GM18951 (cell line): Measurements from ENCODE around the gene COL4A3.

Experiments
- POLR2A ChIP-seq: IDR thresholded peaks from 4 replicates; pipeline ENCODE4 v1.6.1; 2011; ENCODE audit warnings: mild to moderate bottlenecking; ENCODE audit not compliant: insufficient read length, insufficient read depth; ENCODE audit errors: extremely low read depth
- in situ Hi-C: fragments of 300-500 bp; cut with MboI; formaldehyde crosslinking; loops from one replicate; pipeline ENCODE4 v1.12.0; 2022; ENCODE audit warnings: low sequenced_read_pairs, mixed read lengths, inconsistent platforms; ENCODE audit not compliant: unreplicated experiment

Gene COL4A3

GRCh38 chr2:227293531-227293930, 129.1 kb downstream of the COL4A3 start:
- no peak for TF ChIP-seq POLR2A
- in situ Hi-C loops: loop anchor here (10.0 kb wide), 1 partner anchor 1529 kb away; no protein-coding TSS in a partner anchor

GRCh38 chr2:227295806-227296205, 131.4 kb downstream of the COL4A3 start:
- in situ Hi-C loops: loop anchor here (10.0 kb wide), 1 partner anchor 1531 kb away; no protein-coding TSS in a partner anchor
- TF ChIP-seq POLR2A: no peak

- in situ Hi-C loops: loop anchor here (10.0 kb wide), 1 partner anchor 1532 kb away; no protein-coding TSS in a partner anchor
- TF ChIP-seq POLR2A: no peak
Measured at GRCh38 chr2:227296671-227297405, 132.4 kb downstream of the COL4A3 start.

DNA sequence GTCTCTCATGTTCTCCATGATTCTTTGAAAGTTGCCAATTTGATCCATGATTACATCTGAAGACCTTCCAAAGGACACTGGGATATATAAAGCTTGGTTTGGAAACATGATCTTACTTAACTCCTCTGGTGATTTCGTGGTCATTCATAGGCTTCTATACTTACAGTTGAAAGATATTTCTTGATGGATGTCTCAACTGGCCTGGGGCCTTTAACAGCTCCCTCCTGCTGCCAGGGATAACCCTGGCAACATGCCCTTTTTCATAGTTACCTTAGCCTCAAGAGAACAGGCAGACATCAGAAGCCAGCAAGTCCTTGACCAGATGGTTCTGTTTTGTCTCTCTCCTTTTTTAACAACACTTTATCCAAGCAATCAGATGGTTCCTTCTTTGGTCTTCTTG, 137.1 kb downstream of the COL4A3 start:
- in situ Hi-C loops: no loop called here
- no peak for TF ChIP-seq POLR2A

GRCh38 chr2:227308784-227309183, 144.4 kb downstream of the COL4A3 start:
- in situ Hi-C loops: no loop called here
- TF ChIP-seq POLR2A: no peak

- in situ Hi-C loops: no loop called here
- no peak for TF ChIP-seq POLR2A
Measured at GRCh38 chr2:227310756-227311110, 146.3 kb downstream of the COL4A3 start.

- in situ Hi-C loops: no loop called here
- no peak for TF ChIP-seq POLR2A
Measured at GRCh38 chr2:227311861-227312506, 147.6 kb downstream of the COL4A3 start.

- in situ Hi-C loops: no loop called here
- no peak for TF ChIP-seq POLR2A
Measured at GRCh38 chr2:227312579-227312978, 148.2 kb downstream of the COL4A3 start.

GRCh38 chr2:227313310-227313709, 148.9 kb downstream of the COL4A3 start:
- no peak for TF ChIP-seq POLR2A
- in situ Hi-C loops: no loop called here

- no peak for TF ChIP-seq POLR2A
- in situ Hi-C loops: no loop called here
Measured at GRCh38 chr2:227317834-227318233, 153.4 kb downstream of the COL4A3 start.

DNA sequence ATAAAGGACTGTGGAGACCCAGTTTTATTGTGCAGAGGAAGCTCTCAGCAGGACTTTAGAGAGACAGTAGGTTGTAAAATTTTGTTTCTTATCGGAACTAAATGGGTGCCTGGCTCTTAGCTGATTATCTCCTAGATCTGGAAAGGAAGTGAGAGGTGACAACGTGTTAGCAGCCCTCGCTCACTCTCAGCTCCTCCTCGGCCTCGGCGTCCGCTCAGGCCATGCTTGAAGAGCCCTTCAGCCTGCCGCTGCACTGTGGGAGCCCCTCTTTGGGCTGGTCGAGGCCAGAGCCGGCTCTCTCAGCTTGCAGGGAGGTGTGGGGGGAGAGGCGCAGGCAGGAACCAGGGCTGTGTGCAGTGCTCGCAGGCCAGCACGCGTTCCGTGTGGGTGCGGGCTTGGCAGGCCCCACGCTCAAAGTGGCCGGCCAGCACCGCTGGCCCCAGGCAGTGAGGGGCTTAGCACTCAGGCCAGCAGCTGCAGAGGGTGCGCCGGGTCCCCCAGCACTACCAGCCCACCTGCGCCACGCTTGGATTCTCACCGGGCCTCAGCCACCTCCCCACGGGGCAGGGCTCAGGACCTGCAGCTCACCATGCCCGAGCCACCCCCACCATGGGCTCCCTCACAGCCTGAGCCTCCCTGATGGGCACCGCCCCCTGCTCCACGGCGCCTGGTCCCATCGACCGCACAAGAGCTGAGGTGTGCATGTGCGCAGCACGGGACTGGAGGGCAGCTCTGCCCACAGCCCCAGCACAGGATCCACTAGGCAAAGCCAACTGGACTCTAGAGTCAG, 156.1 kb downstream of the COL4A3 start:
- in situ Hi-C loops: no loop called here
- no peak for TF ChIP-seq POLR2A

DNA sequence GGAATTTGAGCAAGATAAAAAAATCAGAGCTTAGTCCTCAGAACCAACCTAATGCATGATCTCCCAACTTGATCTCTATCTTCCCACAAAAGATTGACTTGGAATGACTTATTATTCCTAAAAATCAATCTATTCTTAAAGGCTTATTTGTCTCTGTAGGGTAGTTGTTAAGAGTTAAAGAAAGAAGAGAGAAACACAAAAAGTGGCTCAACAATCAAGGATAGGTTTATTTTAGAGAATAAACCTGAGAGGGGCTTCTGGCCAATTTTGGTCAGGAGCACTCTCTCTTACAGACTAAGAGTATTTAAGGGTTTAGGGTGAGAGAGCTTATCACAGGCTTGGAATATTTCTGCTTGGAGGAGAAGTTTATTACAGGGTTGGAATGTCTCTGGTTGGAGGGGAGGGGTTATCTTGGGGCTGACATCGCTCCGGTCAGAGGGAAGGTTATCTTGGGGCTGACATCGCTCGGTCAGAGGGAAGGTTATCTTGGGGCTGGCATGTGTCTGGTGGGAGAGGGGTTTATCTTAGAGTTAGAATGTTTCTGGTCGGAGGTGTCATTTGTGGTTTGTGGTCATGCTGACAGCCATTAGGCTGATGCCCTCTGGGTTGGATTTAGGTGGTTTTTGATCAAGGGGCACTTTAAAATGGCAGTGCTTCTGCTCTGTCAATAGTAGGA, 158.2 kb downstream of the COL4A3 start:
- no peak for TF ChIP-seq POLR2A
- in situ Hi-C loops: no loop called here

- no peak for TF ChIP-seq POLR2A
- in situ Hi-C loops: no loop called here
Measured at GRCh38 chr2:227323818-227324217, 159.4 kb downstream of the COL4A3 start.
